ENCODE data around the gene FYB2. TPM values are rescaled to one million over a fixed set of nuclear protein-coding genes. Genes with fewer than 3 reads are reported as not detected.

The FYB2 gene
- total RNA-seq, 1 experiment from 2014 or later = 0.48 TPM

DNA sequence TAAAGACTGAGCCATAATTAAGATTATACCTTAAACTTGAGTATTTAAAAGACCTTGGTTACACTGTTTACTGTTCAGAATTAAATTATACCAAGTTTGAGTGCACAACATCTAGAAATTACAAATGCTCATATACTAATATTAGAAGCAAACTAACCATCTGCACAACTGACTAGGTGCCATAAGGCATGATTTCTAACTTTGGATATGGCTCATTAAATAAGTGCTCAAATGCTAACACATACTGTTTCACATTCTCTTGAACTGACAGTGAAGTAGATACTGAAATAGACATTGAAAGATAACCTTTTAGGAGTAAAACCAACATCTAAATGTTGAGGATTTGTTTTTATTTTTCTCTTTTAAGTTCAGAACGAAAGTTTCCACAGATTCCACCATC, 100.0 kb downstream of the FYB2 start:
- H3K27me3 ChIP-seq (ENCODE audit: insufficient read depth, low read length) = no peaks in the 10 kb centered on the region

More for the DNA sequence above, 100.0 kb downstream of the FYB2 start:
- no peak overlapping the region for H2BK120ac ChIP-seq (ENCODE audit: low read depth, low read length, poor library complexity, severe bottlenecking)
- no peak overlapping the region for H4K8ac ChIP-seq (replicated peaks; ENCODE audit: insufficient read length, low read depth, low read length)
- Mint-ChIP-seq H3K4me1 (no peaks in the 10 kb centered on the region), H3K27ac (no peak overlapping the region), H3K36me3 (ENCODE audit: insufficient read depth in 1 of 3, low read depth in 3 of 3) (no peaks in the 10 kb centered on the region), H3K9me3 (no peaks in the 10 kb centered on the region), H3K4me3 (no peak overlapping the region), H3K27me3 (ENCODE audit: low read depth) (no peaks in the 10 kb centered on the region; the same call in none of the 2 replicates)
- no peaks in the 10 kb centered on the region for H4K20me1 ChIP-seq (ENCODE audit: control insufficient read depth, insufficient read depth, insufficient read length)
- no peaks in the 10 kb centered on the region for H3K23me2 ChIP-seq (ENCODE audit: insufficient read length, low read depth, low read length, poor library complexity, severe bottlenecking)
- no peak overlapping the region for H2BK5ac ChIP-seq (ENCODE audit: insufficient read length, low read length)
- no peak overlapping the region for H2BK12ac ChIP-seq (ENCODE audit: insufficient read length, low read depth, low read length)
- H3K79me2 ChIP-seq (ENCODE audit: insufficient read depth, low read length) = no peaks in the 10 kb centered on the region
- H3K9ac ChIP-seq (ENCODE audit: extremely low read depth, insufficient read length, low read length) = no peak overlapping the region
- no peak overlapping the region for H3T11ph ChIP-seq (ENCODE audit: low read length)
- H4K91ac ChIP-seq (ENCODE audit: insufficient read length, low read depth, low read length) = no peak overlapping the region
- no peak overlapping the region for H2BK20ac ChIP-seq (ENCODE audit: low read depth, low read length, poor library complexity, severe bottlenecking)
- no peak overlapping the region for H3K56ac ChIP-seq (ENCODE audit: insufficient read length, low read depth, low read length)
- TF ChIP-seq, protein P1, sequence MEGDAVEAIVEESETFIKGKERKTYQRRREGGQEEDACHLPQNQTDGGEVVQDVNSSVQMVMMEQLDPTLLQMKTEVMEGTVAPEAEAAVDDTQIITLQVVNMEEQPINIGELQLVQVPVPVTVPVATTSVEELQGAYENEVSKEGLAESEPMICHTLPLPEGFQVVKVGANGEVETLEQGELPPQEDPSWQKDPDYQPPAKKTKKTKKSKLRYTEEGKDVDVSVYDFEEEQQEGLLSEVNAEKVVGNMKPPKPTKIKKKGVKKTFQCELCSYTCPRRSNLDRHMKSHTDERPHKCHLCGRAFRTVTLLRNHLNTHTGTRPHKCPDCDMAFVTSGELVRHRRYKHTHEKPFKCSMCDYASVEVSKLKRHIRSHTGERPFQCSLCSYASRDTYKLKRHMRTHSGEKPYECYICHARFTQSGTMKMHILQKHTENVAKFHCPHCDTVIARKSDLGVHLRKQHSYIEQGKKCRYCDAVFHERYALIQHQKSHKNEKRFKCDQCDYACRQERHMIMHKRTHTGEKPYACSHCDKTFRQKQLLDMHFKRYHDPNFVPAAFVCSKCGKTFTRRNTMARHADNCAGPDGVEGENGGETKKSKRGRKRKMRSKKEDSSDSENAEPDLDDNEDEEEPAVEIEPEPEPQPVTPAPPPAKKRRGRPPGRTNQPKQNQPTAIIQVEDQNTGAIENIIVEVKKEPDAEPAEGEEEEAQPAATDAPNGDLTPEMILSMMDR (conservative IDR thresholded peaks at IDR 0.05) = no peak
- DNase-seq = no peak
- H2BK15ac ChIP-seq (ENCODE audit: low read depth, low read length) = no peak overlapping the region
- H3K18ac ChIP-seq (ENCODE audit: insufficient read length, low read depth, low read length) = no peak overlapping the region
- no peak overlapping the region for H2AK5ac ChIP-seq (ENCODE audit: insufficient read length, low read length)
- WGBS (ENCODE audit: extremely low coverage, insufficient read length, low lambda C conversion rate) = no CpG with 5 or more reads among the region's 1 CpG
- no peak overlapping the region for H3K23ac ChIP-seq (ENCODE audit: insufficient read length, low read depth, low read length)
- no peaks in the 10 kb centered on the region for H3K4me1 ChIP-seq (ENCODE audit: insufficient read depth, low read length)
- no peak overlapping the region for H2AFZ ChIP-seq (ENCODE audit: low read length)
- no peak overlapping the region for H3K27ac ChIP-seq (ENCODE audit: insufficient read length, low read depth, low read length)
- H3K79me1 ChIP-seq (ENCODE audit: insufficient read depth, low read depth, low read length, poor library complexity, severe bottlenecking) = no peaks in the 10 kb centered on the region
- H3K4ac ChIP-seq (ENCODE audit: low read depth, low read length) = no peak overlapping the region
- no peak overlapping the region for H3K4me2 ChIP-seq (ENCODE audit: insufficient read depth, insufficient read length, low read length)
- no peak overlapping the region for H3K14ac ChIP-seq (ENCODE audit: insufficient read depth, low read length)
- H4K5ac ChIP-seq (ENCODE audit: insufficient read length, low read depth, low read length) = no peak overlapping the region
- H3K9me3 ChIP-seq (ENCODE audit: control insufficient read depth, low read depth, low read length) = no peaks in the 10 kb centered on the region

Data from H9 (cell line).